Coronary artery (tissue), 2 donors: Measurements from ENCODE around the gene SORT1.
A peak's percentile ranks its signal among the peaks of the same experiment; 100 is the strongest.

Experiments
- DNase-seq: peaks from one replicate; pipeline ENCODE4 v3.0.0-alpha.2; 2017; ENCODE audit warnings: low spot score
- H3K27ac ChIP-seq, 2 donors: fragments of 200-600 bp; sonication (generic); one replicate each; pipeline ENCODE4 v1.5.1; 2016 to 2019
- H3K4me3 ChIP-seq: fragments of 200-600 bp; sonication (generic); 2 replicates; pipeline ENCODE4 v1.5.1; 2016; ENCODE audit warnings: mild to moderate bottlenecking, moderate library complexity
- CTCF ChIP-seq: fragments of 200-600 bp; sonication (generic); IDR thresholded peaks from one replicate; pipeline ENCODE4 v1.5.1; 2019; ENCODE audit warnings: antibody characterized with exemption

SORT1 gene

DNA sequence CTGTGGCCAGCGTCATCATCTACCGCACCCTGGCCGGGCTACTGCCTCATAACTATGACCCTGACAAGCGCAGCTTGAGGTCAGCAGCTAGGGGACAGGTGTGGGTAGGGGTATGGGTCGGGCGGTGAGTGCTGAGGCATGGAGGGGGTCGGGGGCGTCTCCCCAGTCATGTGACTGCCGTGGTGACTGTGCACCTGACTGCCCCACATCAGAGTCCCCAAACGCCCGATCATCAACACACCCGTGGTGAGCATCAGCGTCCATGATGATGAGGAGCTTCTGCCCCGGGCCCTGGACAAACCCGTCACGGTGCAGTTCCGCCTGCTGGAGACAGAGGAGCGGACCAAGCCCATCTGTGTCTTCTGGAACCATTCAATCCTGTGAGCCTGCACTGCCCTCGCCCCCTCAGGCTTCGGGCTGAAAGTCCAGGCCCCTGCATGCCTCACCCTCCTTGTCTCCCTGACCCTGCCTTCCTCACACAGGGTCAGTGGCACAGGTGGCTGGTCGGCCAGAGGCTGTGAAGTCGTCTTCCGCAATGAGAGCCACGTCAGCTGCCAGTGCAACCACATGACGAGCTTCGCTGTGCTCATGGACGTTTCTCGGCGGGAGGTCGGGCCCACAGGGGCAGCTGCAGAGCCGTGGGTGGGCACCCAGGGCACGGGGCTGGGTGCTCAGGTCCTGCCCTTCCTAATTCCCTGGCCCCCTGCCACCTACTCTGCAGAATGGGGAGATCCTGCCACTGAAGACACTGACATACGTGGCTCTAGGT, 128.3 kb downstream of the SORT1 start:
- peak; percentile 68 for DNase-seq
- no peak for TF ChIP-seq CTCF

DNA sequence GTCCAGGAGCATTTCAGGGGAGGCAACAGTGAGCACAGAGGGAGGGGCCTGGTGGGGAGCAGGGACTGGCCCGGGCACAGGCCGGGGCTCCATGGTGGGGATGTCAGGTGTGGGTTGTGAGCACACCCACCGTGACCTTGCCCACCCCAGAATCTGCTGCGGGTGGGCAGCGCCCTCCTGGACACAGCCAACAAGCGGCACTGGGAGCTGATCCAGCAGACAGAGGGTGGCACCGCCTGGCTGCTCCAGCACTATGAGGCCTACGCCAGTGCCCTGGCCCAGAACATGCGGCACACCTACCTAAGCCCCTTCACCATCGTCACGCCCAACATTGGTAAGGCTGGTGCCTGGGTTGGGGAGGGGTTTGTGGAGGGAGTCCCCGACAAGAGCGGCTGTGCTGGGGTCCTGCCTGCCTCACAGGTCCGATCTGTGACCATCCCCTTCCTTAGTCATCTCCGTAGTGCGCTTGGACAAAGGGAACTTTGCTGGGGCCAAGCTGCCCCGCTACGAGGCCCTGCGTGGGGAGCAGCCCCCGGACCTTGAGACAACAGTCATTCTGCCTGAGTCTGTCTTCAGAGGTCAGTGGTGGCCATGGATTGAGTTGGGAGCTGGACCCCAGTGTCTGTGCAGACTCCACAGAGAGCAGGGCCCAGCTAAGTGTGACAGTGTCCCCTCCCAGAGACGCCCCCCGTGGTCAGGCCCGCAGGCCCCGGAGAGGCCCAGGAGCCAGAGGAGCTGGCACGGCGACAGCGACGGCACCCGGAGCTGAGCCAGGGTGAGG, 129.1 kb downstream of the SORT1 start:
- DNase-seq, result peak; percentile 64
- Histone ChIP-seq H3K27ac (no peak overlapping the region), H3K4me3 (no peak overlapping the region)
- no peak for TF ChIP-seq CTCF

More for the DNA sequence above, 128.3 kb downstream of the SORT1 start:
- Histone ChIP-seq H3K27ac (no peak overlapping the region), H3K4me3 (no peak overlapping the region)

DNA sequence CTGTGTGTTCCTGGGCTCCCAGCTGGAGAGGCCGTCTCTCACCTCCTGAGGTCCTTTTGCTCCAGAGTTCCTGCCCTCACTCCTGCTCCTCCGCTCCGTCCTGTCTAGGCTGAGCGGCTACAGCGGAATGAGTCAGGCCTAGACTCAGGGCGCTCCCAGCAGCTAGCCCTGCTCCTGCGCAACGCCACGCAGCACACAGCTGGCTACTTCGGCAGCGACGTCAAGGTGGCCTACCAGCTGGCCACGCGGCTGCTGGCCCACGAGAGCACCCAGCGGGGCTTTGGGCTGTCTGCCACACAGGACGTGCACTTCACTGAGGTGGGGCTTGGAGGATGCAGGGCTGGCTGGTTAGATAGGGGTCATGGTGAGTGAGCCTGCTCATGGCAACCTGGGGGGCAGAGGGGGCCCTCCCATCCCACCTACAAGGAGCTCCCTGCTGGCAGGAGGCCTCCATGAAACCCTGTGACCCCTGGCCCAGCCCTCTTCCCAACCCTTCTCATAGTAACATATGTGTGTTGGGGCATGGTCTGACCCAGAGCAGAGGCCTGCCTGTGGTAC, 129.9 kb downstream of the SORT1 start:
- TF ChIP-seq CTCF, result no peak
- H3K27ac ChIP-seq, result no peak overlapping the region
- DNase-seq, result peak; percentile 69
- H3K4me3 ChIP-seq, result no peak overlapping the region

DNA sequence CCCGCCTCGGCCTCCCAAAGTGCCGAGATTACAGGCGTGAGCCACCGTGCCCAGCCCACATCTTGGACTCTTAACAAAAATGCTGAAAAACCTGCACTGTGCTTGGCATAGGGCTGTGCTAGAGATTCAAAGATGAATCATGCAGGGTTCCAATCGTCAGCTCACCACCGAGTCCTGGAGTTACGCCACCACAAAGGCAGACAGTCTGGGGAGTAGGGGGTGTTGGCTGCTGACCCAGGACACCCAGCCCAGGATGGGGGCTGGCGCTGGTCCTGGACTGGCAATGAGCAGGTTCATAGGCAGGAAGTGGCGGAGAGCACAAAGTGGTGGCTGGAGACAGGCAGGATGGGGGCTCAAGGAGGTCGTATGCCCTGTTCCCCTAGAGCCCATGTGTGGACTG, 130.8 kb downstream of the SORT1 start:
- Histone ChIP-seq H3K27ac (no peak overlapping the region), H3K4me3 (no peak overlapping the region)
- TF ChIP-seq CTCF, result no peak
- DNase-seq, result peak; percentile 67

DNA sequence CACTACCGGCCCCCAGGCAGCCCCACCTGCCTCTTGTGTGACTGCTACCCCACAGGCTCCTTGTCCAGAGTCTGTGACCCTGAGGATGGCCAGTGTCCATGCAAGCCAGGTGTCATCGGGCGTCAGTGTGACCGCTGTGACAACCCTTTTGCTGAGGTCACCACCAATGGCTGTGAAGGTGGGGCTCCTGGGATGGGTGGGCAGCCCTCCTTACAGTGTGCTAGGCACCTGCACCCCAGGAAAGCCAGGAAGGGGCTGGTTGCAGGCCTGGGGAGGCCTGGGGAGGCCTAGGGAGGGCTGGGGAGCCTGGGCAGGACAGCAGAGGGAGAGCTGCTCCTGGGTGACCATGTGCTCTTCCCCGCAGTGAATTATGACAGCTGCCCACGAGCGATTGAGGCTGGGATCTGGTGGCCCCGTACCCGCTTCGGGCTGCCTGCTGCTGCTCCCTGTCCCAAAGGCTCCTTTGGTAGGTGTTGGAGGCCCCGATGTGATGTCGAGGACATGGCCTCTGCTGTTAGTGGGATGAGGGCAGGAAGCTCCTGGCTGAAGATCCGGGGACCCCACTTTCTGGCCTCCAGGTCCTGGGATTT, 131.9 kb downstream of the SORT1 start:
- Histone ChIP-seq H3K27ac (no peak overlapping the region), H3K4me3 (no peak overlapping the region)
- DNase-seq, result no peak
- TF ChIP-seq CTCF, result no peak

DNA sequence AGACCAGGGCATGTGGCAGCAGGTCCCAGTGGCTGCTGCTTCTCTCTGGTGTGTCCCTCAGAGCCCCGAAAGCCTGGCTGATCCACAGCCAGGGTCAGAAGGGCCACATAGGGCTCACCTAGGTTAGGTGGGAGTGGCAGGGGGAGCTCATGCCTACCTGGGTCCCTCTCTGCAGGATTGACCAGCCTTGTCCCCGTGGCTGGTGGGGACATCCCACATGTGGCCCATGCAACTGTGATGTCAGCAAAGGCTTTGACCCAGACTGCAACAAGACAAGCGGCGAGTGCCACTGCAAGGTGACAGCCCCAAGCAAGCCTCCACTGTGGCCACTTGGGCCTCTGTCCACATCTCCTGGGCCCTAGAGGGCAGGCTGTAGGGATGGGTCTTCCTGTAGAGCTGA, 132.7 kb downstream of the SORT1 start:
- Histone ChIP-seq H3K27ac (no peak overlapping the region), H3K4me3 (no peak overlapping the region)
- no peak for DNase-seq
- no peak for TF ChIP-seq CTCF
